AG04450 (cell line): ENCODE results near the gene SLC25A42. TPM values are rescaled to one million over a fixed set of nuclear protein-coding genes. Genes with fewer than 3 reads are reported as not detected.
"Not testable (repeated sequence)": the region's sequence is repeated elsewhere in the genome, so short reads cannot be mapped to it uniquely, and the experiment has no call there.

Experiments
- CTCF ChIA-PET: fragments of 300-600, 350-600 bp; formaldehyde crosslinking; extraction: SDS; loops from one replicate; lab custom pipeline; 2022; ENCODE audit warnings: antibody characterized with exemption, inconsistent platforms; lab: Charles Lee
- POLR2A ChIA-PET: fragments of 350-600 bp; formaldehyde crosslinking; extraction: SDS; loops from one replicate; lab custom pipeline; 2021; ENCODE audit warnings: antibody characterized with exemption, inconsistent platforms; lab: Yijun Ruan, JAX
- DNase-seq: peaks from one replicate; pipeline ENCODE4 v3.0.0-alpha.2; 2011; ENCODE audit warnings: low read depth, low spot score
- H3K27ac ChIP-seq: one replicate; pipeline ENCODE4 v1.5.1; 2012; ENCODE audit warnings: low read depth, low read length, control low read depth
- H3K27me3 ChIP-seq: one replicate; pipeline ENCODE4 v1.6.0; 2012; ENCODE audit warnings: low read length; ENCODE audit not compliant: control insufficient read depth, insufficient read depth
- H3K4me3 ChIP-seq: 2 replicates; pipeline ENCODE4 v1.5.1; 2011; ENCODE audit warnings: mild to moderate bottlenecking, low read depth, low read length, control low read depth
- H3K9me3 ChIP-seq: 2 replicates; pipeline ENCODE4 v1.5.1; 2012; ENCODE audit warnings: low read length; ENCODE audit not compliant: control insufficient read depth, insufficient read depth
- CTCF ChIP-seq: IDR thresholded peaks from 2 replicates; pipeline ENCODE4 v1.5.1; 2011; ENCODE audit warnings: low read depth, low read length, control low read depth, inconsistent platforms
- polyA plus RNA-seq: library from polyadenylated mRNA; depleted of rRNA; stranded (reverse); fragments of >200 nt; gene quantifications from 2 replicates; pipeline ENCODE4 v1.2.3, GENCODE V29; 2011

Gene SLC25A42
- polyA plus RNA-seq, 1 experiment: 3.7 TPM

GRCh38 chr19:19101540-19101939 is 37.7 kb downstream of the SLC25A42 start:
- ChIA-PET CTCF (no interaction called here), POLR2A (interaction anchor here (0.7 kb wide), 1 partner anchor 69 kb away, joined by 4 read pairs; no protein-coding TSS in a partner anchor)
- Histone ChIP-seq H3K9me3 (no peaks in the 10 kb centered on the region; the same call in 1 of the 2 replicates), H3K27ac (no peak overlapping the region), H3K27me3 (no peaks in the 10 kb centered on the region), H3K4me3 (no peak overlapping the region)
- no peak for DNase-seq
- TF ChIP-seq CTCF: no peak

- DNase-seq, CTCF ChIA-PET, POLR2A ChIA-PET, H3K4me3 ChIP-seq, H3K9me3 ChIP-seq, H3K27ac ChIP-seq, H3K27me3 ChIP-seq: not testable (repeated sequence)
Observed at GRCh38 chr19:19102566-19102965, 38.8 kb downstream of the SLC25A42 start.

GRCh38 chr19:19103167-19103566 is 39.4 kb downstream of the SLC25A42 start:
- CTCF ChIA-PET: no interaction called here

GRCh38 chr19:19105365-19106055 is 41.7 kb downstream of the SLC25A42 start:
- Histone ChIP-seq H3K27ac (no peak overlapping the region), H3K4me3 (peak overlapping the region; percentile 55), H3K9me3 (no peaks in the 10 kb centered on the region; the same call in 1 of the 2 replicates), H3K27me3 (no peaks in the 10 kb centered on the region)
- ChIA-PET POLR2A (no interaction called here), CTCF (interaction anchor here (2.0 kb wide), 1 partner anchor 10 kb away, joined by 6 read pairs; no protein-coding TSS in a partner anchor)
- no peak for TF ChIP-seq CTCF
- DNase-seq: no peak

More at GRCh38 chr19:19103167-19103566, 39.4 kb downstream of the SLC25A42 start:
- no peaks in the 10 kb centered on the region; the same call in 1 of the 2 replicates for H3K9me3 ChIP-seq
- no peaks in the 10 kb centered on the region for H3K27me3 ChIP-seq
- no peak for DNase-seq
- no peak overlapping the region for H3K27ac ChIP-seq
- H3K4me3 ChIP-seq: no peak overlapping the region
- TF ChIP-seq CTCF: no peak
- POLR2A ChIA-PET: no interaction called here

- Histone ChIP-seq H3K4me3 (peak overlapping the region; percentile 25), H3K27ac (no peak overlapping the region), H3K27me3 (no peaks in the 10 kb centered on the region), H3K9me3 (no peaks in the 10 kb centered on the region; the same call in 1 of the 2 replicates)
- CTCF ChIA-PET: interaction anchor here (2.0 kb wide), 1 partner anchor 10 kb away, joined by 6 read pairs; no protein-coding TSS in a partner anchor
- POLR2A ChIA-PET: no interaction called here
- TF ChIP-seq CTCF: no peak
- DNase-seq: no peak
Observed at GRCh38 chr19:19106056-19106551, 42.3 kb downstream of the SLC25A42 start.

GRCh38 chr19:19106938-19107337 is 43.1 kb downstream of the SLC25A42 start:
- H3K9me3 ChIP-seq, H3K4me3 ChIP-seq, H3K27ac ChIP-seq, DNase-seq, POLR2A ChIA-PET, H3K27me3 ChIP-seq: not testable (repeated sequence)
- CTCF ChIA-PET: interaction anchor here (2.0 kb wide), 1 partner anchor 9 kb away, joined by 6 read pairs; no protein-coding TSS in a partner anchor
